Measurements from ENCODE around the gene AGGF1.
"Not testable (repeated sequence)": the region's sequence is repeated elsewhere in the genome, so short reads cannot be mapped to it uniquely, and the experiment has no call there.

AGGF1 gene

GRCh38 chr5:77087484-77088261 is 57.5 kb downstream of the AGGF1 start:
- no peak for DNase-seq

- DNase-seq: no peak
Measured at GRCh38 chr5:77095189-77095588, 65.0 kb downstream of the AGGF1 start.

- no peak for DNase-seq
Measured at GRCh38 chr5:77101298-77101697, 71.1 kb downstream of the AGGF1 start.

- DNase-seq: no peak
Measured at GRCh38 chr5:77102549-77102948, 72.3 kb downstream of the AGGF1 start.

- DNase-seq: no peak
Measured at GRCh38 chr5:77103457-77103856, 73.3 kb downstream of the AGGF1 start.

- no peak for DNase-seq
Measured at GRCh38 chr5:77104813-77105212, 74.6 kb downstream of the AGGF1 start.

- DNase-seq: not testable (repeated sequence)
Measured at GRCh38 chr5:77107035-77107434, 76.8 kb downstream of the AGGF1 start.
